Measurements from ENCODE around the gene C11orf87.

The C11orf87 gene

DNA sequence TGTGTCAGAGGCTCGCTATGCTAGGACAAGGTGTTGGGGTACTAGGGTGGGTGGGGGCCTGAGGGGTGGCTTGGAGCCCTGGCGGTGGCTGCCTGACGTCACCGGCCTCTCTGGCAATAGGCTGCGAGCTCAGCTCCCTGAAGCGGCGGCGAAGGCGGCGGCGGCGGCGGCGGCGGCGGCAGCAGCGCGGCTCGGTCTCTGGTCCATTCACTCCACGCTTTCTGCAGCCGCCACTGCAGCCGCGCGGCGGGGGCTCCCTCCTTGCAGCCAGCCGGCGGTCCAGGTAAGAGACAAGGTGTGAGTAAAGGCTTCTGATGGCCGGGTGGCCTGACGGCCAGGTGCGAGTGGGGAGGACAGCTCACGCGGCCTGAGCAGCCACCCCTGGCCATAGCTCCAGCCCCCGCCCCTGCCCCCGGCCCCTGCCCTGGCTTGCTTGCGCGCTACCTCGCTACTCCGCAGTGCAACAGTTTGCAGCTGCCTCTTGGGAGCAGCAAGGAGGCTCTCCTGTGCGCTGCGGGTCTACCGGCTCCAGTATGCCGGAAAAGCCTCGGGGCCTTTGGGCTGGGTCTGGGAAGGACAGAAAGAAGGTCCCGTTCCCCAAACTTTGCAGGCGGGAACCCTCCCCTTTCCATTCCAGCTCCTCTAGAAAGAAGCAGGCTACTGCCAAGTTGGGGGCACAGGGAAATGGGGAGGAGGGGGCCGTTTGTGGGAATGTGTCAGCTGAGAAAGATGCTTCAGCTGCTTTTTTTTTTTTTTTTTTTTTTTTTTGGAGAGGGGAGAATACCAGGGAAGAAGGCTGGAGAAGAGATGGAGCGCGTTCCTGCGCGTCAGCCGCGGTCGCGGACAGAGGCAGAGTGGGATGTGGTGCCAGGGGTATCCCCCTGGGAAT, at the start of gene C11orf87:
Gene C11orf87 (plus strand): TSS at position 210 of the 889 bp plus-strand sequence. CDS start 1,444 bp downstream, outside the sequence.
- Histone ChIP-seq H3K36me3 (no peaks in the 10 kb centered on the region), H3K9me3 (no peaks in the 10 kb centered on the region), H3K27ac (no peak within 1 kb of the TSS), H3K4me3 (ENCODE audit: low read depth in 1 of 2, low read length in 1 of 2) (no peak within 1 kb of the TSS), H3K4me1 (ENCODE audit: control insufficient read depth in 1 of 2, insufficient read depth in 1 of 2, low read depth in 1 of 2, low read length in 1 of 2) (no peaks in the 10 kb centered on the region), H3K27me3 (peaks cover 52% of the 10 kb centered on the region)
- TF ChIP-seq, protein P1, sequence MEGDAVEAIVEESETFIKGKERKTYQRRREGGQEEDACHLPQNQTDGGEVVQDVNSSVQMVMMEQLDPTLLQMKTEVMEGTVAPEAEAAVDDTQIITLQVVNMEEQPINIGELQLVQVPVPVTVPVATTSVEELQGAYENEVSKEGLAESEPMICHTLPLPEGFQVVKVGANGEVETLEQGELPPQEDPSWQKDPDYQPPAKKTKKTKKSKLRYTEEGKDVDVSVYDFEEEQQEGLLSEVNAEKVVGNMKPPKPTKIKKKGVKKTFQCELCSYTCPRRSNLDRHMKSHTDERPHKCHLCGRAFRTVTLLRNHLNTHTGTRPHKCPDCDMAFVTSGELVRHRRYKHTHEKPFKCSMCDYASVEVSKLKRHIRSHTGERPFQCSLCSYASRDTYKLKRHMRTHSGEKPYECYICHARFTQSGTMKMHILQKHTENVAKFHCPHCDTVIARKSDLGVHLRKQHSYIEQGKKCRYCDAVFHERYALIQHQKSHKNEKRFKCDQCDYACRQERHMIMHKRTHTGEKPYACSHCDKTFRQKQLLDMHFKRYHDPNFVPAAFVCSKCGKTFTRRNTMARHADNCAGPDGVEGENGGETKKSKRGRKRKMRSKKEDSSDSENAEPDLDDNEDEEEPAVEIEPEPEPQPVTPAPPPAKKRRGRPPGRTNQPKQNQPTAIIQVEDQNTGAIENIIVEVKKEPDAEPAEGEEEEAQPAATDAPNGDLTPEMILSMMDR (IDR thresholded peaks at IDR 0.05) = no peak

DNA sequence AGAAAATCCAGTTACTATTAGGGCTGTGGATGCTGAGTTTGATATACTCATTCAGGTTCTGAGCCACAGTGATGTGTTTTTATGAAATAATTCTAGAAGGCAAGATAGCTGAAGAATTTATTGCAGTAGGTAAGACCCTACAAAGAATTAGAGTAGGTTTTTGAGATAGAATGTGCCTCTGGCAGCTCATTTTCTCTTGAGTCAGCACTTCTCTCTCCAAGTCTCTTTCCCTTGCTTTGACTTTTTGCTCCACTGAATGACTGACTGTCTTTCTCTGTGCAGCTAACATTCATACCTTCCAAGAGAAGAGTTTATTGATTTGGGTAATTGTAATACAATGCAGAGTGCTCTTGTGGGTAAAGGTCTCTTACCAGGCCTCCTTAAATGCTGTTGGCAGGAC, 48.0 kb upstream of the C11orf87 start:
- TF ChIP-seq, protein P1 (IDR thresholded peaks at IDR 0.05) = no peak
- H3K9me3 ChIP-seq = no peaks in the 10 kb centered on the region
- no peak overlapping the region for H3K4me3 ChIP-seq (ENCODE audit: low read depth in 1 of 2, low read length in 1 of 2)
- H3K36me3 ChIP-seq = no peaks in the 10 kb centered on the region
- no peaks in the 10 kb centered on the region for H3K27me3 ChIP-seq
- no peaks in the 10 kb centered on the region for H3K4me1 ChIP-seq (ENCODE audit: control insufficient read depth in 1 of 2, insufficient read depth in 1 of 2, low read depth in 1 of 2, low read length in 1 of 2)
- H3K27ac ChIP-seq = no peak overlapping the region

DNA sequence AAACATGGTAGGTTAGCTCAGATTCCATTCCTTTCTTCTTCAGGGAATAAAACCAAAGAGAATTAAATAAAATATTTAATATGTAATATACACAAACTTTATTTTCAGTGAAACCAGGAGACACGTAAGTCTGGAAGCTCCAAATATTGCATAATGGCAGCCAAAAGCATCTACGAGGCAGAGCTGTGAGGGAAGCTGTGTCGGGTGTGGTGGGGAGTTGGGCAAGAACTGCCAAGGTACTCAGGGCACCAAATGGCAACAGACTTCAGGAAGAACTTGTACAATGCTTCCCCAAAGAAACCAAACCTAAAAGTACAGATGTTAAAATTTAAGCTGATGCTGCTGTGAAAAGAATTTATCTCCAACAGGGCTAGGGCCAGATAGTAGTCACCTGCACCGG, 47.5 kb upstream of the C11orf87 start:
- Histone ChIP-seq H3K36me3 (no peaks in the 10 kb centered on the region), H3K27ac (no peak overlapping the region), H3K4me1 (ENCODE audit: control insufficient read depth in 1 of 2, insufficient read depth in 1 of 2, low read depth in 1 of 2, low read length in 1 of 2) (no peaks in the 10 kb centered on the region), H3K27me3 (no peaks in the 10 kb centered on the region), H3K9me3 (no peaks in the 10 kb centered on the region), H3K4me3 (ENCODE audit: low read depth in 1 of 2, low read length in 1 of 2) (no peak overlapping the region)
- TF ChIP-seq, protein P1 (IDR thresholded peaks at IDR 0.05) = no peak

DNA sequence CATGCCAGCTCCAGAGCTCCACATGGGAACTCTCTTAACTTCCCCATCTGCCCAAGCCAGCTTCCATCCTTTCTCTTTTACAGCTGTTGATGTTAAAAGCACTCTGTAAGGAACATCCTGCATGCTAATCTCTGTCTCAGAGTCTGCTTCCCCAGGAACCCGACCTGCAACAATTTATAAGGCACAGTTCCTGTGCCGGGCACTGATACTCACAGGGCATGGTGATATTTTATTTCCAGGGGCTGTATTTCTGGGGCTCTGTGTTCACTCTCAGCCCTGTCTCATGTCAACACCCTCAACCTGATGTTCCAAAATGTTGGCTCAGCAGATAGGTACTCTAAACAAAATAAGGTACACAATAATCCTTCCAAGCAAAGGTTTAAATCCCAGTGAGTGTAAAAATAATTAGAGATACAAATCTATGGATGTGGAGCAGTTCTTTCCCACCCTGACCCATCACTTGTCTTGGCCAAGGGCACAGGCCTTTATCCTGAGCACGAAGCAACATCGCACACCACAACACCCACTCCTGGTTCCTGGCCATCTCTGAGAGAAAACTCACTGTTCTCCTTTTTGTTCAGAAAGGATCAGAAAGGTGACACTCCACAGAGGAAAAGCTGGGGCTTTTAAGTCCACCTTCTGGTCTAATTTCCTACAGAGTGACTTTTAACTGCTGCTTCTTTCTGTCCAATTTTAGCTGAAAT, 44.8 kb upstream of the C11orf87 start:
- H3K27me3 ChIP-seq = no peaks in the 10 kb centered on the region
- no peak overlapping the region for H3K4me3 ChIP-seq (ENCODE audit: low read depth in 1 of 2, low read length in 1 of 2)
- H3K4me1 ChIP-seq (ENCODE audit: control insufficient read depth in 1 of 2, insufficient read depth in 1 of 2, low read depth in 1 of 2, low read length in 1 of 2) = no peaks in the 10 kb centered on the region
- TF ChIP-seq, protein P1 (IDR thresholded peaks at IDR 0.05) = no peak
- H3K27ac ChIP-seq = no peak overlapping the region
- H3K9me3 ChIP-seq = no peaks in the 10 kb centered on the region
- no peaks in the 10 kb centered on the region for H3K36me3 ChIP-seq

DNA sequence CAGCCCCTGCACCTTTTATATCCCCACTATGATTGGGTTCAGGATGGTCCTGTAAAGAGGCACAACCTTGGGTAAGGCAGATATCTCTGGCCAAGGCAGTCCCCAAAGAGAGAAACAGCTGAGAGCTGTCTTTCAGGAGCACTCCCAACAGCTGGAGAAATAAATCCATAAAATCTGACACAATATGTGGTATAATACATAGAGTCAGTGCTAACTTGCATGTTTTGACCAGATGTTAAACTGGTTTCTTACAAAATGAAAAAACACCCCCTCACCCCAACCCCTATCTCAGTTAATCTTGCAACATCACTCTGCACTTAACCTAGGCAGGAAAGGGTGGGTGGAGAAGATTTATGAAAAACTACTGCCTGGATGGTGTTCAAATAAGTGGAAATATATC, 44.0 kb upstream of the C11orf87 start:
- Histone ChIP-seq H3K27ac (no peak overlapping the region), H3K4me1 (ENCODE audit: control insufficient read depth in 1 of 2, insufficient read depth in 1 of 2, low read depth in 1 of 2, low read length in 1 of 2) (no peaks in the 10 kb centered on the region), H3K4me3 (ENCODE audit: low read depth in 1 of 2, low read length in 1 of 2) (no peak overlapping the region), H3K27me3 (no peaks in the 10 kb centered on the region), H3K36me3 (no peaks in the 10 kb centered on the region), H3K9me3 (no peaks in the 10 kb centered on the region)
- TF ChIP-seq, protein P1 (IDR thresholded peaks at IDR 0.05) = no peak
